ENCODE data around the gene PTTG1. TPM values are rescaled to one million over a fixed set of nuclear protein-coding genes. Genes with fewer than 3 reads are reported as not detected.

Gene PTTG1
- total RNA-seq, 1 experiment from 2014 or later: 239 TPM

DNA sequence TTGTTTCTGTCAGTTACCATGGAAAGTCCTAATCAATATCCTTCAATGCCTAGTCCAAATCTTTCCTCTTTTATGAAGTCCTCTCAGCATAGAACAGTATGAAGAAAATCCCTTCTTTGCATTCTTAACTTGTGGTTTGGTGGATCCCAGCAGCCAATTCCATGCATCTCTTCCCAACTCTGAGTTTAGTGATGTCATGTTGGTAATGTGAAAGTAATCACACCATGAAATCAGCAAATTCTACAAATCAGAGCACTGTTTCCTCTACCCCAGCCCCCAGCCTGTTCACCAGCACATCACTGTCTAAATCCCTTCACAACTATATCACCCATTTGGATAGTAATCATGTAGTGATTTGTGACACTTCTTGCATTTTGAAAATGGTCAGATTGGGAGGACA lies 46.5 kb upstream of the PTTG1 start:
- DNase-seq (ENCODE audit: low spot score): no peak
- POLR2A ChIA-PET: no interaction called here
- Mint-ChIP-seq H3K4me1 (peaks cover 13% of the 10 kb centered on the region), H3K4me3 (no peak overlapping the region), H3K27me3 (ENCODE audit: low read depth) (peaks cover 32% of the 10 kb centered on the region), H3K36me3 (no peaks in the 10 kb centered on the region), H3K9me3 (no peaks in the 10 kb centered on the region), H3K27ac (no peak overlapping the region)
- ATAC-seq: no peak
- TF ChIP-seq PRRX2 (CRISPR knock-in tag; IDR thresholded peaks at IDR 0.05): no peak
- CTCF ChIA-PET: no interaction called here

DNA sequence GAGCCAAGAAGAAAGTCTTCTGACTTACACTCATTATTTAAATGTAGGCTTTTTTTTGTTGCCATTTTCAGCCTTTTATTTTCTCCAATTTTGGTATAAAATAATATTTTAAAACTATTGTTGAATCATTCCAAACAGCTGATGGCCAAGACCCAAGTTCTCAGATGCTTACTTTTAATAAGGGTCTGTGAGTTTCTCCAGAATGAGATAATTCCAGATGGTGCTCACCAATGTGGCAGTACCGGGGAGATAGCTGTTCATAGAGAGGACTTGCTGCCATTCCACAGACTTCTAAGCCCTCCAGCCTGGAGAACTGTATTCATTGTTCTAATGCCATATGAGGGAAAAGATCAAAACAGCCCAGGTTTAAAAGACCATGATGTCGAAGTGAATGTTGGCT lies 46.0 kb upstream of the PTTG1 start:
- Mint-ChIP-seq H3K27ac (no peak overlapping the region), H3K9me3 (no peaks in the 10 kb centered on the region), H3K36me3 (no peaks in the 10 kb centered on the region), H3K4me1 (peaks cover 12% of the 10 kb centered on the region), H3K27me3 (ENCODE audit: low read depth) (peaks cover 26% of the 10 kb centered on the region), H3K4me3 (no peak overlapping the region)
- ChIA-PET CTCF (no interaction called here), POLR2A (no interaction called here)
- DNase-seq (ENCODE audit: low spot score): no peak
- TF ChIP-seq FOXK1 (CRISPR knock-in tag; IDR thresholded peaks at IDR 0.05) (no peak), NR1H2 (CRISPR knock-in tag; IDR thresholded peaks at IDR 0.05) (no peak), TCF7 (CRISPR knock-in tag; IDR thresholded peaks at IDR 0.05; ENCODE audit: low read depth) (no peak), ZNF263 (CRISPR knock-in tag; IDR thresholded peaks at IDR 0.05; ENCODE audit: low read depth) (no peak), PRRX2 (CRISPR knock-in tag; IDR thresholded peaks at IDR 0.05) (no peak)
- TF ChIP-seq, protein P1, sequence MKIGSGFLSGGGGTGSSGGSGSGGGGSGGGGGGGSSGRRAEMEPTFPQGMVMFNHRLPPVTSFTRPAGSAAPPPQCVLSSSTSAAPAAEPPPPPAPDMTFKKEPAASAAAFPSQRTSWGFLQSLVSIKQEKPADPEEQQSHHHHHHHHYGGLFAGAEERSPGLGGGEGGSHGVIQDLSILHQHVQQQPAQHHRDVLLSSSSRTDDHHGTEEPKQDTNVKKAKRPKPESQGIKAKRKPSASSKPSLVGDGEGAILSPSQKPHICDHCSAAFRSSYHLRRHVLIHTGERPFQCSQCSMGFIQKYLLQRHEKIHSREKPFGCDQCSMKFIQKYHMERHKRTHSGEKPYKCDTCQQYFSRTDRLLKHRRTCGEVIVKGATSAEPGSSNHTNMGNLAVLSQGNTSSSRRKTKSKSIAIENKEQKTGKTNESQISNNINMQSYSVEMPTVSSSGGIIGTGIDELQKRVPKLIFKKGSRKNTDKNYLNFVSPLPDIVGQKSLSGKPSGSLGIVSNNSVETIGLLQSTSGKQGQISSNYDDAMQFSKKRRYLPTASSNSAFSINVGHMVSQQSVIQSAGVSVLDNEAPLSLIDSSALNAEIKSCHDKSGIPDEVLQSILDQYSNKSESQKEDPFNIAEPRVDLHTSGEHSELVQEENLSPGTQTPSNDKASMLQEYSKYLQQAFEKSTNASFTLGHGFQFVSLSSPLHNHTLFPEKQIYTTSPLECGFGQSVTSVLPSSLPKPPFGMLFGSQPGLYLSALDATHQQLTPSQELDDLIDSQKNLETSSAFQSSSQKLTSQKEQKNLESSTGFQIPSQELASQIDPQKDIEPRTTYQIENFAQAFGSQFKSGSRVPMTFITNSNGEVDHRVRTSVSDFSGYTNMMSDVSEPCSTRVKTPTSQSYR (CRISPR knock-in tag; IDR thresholded peaks at IDR 0.05): no peak
- TF ChIP-seq, protein P2, sequence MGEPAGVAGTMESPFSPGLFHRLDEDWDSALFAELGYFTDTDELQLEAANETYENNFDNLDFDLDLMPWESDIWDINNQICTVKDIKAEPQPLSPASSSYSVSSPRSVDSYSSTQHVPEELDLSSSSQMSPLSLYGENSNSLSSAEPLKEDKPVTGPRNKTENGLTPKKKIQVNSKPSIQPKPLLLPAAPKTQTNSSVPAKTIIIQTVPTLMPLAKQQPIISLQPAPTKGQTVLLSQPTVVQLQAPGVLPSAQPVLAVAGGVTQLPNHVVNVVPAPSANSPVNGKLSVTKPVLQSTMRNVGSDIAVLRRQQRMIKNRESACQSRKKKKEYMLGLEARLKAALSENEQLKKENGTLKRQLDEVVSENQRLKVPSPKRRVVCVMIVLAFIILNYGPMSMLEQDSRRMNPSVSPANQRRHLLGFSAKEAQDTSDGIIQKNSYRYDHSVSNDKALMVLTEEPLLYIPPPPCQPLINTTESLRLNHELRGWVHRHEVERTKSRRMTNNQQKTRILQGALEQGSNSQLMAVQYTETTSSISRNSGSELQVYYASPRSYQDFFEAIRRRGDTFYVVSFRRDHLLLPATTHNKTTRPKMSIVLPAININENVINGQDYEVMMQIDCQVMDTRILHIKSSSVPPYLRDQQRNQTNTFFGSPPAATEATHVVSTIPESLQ (CRISPR knock-in tag; IDR thresholded peaks at IDR 0.05): no peak
- TF ChIP-seq, protein P3, sequence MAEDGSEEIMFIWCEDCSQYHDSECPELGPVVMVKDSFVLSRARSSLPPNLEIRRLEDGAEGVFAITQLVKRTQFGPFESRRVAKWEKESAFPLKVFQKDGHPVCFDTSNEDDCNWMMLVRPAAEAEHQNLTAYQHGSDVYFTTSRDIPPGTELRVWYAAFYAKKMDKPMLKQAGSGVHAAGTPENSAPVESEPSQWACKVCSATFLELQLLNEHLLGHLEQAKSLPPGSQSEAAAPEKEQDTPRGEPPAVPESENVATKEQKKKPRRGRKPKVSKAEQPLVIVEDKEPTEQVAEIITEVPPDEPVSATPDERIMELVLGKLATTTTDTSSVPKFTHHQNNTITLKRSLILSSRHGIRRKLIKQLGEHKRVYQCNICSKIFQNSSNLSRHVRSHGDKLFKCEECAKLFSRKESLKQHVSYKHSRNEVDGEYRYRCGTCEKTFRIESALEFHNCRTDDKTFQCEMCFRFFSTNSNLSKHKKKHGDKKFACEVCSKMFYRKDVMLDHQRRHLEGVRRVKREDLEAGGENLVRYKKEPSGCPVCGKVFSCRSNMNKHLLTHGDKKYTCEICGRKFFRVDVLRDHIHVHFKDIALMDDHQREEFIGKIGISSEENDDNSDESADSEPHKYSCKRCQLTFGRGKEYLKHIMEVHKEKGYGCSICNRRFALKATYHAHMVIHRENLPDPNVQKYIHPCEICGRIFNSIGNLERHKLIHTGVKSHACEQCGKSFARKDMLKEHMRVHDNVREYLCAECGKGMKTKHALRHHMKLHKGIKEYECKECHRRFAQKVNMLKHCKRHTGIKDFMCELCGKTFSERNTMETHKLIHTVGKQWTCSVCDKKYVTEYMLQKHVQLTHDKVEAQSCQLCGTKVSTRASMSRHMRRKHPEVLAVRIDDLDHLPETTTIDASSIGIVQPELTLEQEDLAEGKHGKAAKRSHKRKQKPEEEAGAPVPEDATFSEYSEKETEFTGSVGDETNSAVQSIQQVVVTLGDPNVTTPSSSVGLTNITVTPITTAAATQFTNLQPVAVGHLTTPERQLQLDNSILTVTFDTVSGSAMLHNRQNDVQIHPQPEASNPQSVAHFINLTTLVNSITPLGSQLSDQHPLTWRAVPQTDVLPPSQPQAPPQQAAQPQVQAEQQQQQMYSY (CRISPR knock-in tag; IDR thresholded peaks at IDR 0.05): no peak
- TF ChIP-seq, protein P4, sequence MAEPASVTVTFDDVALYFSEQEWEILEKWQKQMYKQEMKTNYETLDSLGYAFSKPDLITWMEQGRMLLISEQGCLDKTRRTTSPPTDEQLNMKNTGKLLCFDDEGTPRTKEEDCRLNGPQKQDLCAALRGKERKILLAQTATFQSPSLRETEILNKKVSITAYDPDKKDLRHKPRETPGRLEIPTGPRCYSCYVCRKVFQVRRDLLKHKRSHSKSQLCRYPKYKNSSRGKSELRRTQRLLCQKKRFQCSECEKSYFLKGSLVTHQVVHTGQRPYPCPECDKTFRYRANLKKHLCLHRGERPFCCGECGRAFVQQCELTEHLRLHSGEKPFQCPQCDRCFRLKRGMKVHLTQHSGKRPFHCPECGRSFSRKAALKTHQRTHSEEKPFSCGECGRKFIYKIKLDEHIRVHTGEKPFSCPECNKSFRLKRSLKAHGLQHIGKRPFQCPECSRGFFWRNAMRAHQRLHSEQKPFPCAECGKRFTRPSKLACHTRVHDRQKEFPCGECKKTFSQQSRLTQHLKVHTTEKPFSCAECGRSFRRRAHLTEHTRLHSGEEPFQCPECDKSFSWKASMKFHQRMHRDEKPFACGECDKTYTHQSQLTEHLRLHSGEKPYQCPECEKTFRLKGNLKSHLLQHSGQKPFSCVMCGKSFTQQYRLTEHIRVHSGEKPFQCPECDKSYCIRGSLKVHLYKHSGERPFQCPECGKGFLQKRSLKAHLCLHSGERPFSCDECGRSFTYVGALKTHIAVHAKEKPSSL (CRISPR knock-in tag; conservative IDR thresholded peaks at IDR 0.05): no peak
- ATAC-seq: no peak

DNA sequence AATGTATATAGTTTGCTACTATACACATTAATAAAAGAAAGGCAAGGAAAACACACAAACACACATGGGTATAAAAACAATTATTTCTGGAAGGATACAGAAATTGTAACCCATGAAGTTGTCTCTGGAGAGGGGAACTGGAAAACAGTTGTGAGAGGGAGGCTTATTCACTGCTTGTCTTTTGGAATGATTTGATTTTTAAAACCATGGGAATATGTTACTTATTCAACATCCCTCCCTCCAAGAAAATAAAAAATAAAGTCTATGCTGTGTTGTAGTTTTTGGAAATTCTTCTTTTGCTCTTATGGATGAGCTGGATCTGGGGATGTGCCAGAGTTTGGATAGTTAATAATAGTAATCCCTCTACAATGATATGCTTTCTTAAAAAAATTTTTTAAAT lies 45.2 kb upstream of the PTTG1 start:
- POLR2A ChIA-PET: interaction anchor here (0.9 kb wide), 1 partner anchor 177 kb away, joined by 3 read pairs; no protein-coding TSS in a partner anchor
- Mint-ChIP-seq H3K27me3 (ENCODE audit: low read depth) (peaks cover 19% of the 10 kb centered on the region), H3K9me3 (no peaks in the 10 kb centered on the region), H3K4me3 (no peak overlapping the region), H3K36me3 (no peaks in the 10 kb centered on the region), H3K27ac (no peak overlapping the region), H3K4me1 (peaks cover 8% of the 10 kb centered on the region)
- DNase-seq (ENCODE audit: low spot score) (no peak), ATAC-seq (no peak)
- CTCF ChIA-PET: interaction anchor here (1.5 kb wide), 1 partner anchor 14 kb away, joined by 10 read pairs; no protein-coding TSS in a partner anchor
- TF ChIP-seq, protein P5, sequence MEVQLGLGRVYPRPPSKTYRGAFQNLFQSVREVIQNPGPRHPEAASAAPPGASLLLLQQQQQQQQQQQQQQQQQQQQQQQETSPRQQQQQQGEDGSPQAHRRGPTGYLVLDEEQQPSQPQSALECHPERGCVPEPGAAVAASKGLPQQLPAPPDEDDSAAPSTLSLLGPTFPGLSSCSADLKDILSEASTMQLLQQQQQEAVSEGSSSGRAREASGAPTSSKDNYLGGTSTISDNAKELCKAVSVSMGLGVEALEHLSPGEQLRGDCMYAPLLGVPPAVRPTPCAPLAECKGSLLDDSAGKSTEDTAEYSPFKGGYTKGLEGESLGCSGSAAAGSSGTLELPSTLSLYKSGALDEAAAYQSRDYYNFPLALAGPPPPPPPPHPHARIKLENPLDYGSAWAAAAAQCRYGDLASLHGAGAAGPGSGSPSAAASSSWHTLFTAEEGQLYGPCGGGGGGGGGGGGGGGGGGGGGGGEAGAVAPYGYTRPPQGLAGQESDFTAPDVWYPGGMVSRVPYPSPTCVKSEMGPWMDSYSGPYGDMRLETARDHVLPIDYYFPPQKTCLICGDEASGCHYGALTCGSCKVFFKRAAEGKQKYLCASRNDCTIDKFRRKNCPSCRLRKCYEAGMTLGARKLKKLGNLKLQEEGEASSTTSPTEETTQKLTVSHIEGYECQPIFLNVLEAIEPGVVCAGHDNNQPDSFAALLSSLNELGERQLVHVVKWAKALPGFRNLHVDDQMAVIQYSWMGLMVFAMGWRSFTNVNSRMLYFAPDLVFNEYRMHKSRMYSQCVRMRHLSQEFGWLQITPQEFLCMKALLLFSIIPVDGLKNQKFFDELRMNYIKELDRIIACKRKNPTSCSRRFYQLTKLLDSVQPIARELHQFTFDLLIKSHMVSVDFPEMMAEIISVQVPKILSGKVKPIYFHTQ (CRISPR knock-in tag; IDR thresholded peaks at IDR 0.05): no peak
- no peak for TF ChIP-seq NR2C2 (CRISPR knock-in tag; IDR thresholded peaks at IDR 0.05)
- TF ChIP-seq ZNF396 (CRISPR knock-in tag; IDR thresholded peaks at IDR 0.05; ENCODE audit: borderline replicate concordance): no peak
- TF ChIP-seq, protein P6, sequence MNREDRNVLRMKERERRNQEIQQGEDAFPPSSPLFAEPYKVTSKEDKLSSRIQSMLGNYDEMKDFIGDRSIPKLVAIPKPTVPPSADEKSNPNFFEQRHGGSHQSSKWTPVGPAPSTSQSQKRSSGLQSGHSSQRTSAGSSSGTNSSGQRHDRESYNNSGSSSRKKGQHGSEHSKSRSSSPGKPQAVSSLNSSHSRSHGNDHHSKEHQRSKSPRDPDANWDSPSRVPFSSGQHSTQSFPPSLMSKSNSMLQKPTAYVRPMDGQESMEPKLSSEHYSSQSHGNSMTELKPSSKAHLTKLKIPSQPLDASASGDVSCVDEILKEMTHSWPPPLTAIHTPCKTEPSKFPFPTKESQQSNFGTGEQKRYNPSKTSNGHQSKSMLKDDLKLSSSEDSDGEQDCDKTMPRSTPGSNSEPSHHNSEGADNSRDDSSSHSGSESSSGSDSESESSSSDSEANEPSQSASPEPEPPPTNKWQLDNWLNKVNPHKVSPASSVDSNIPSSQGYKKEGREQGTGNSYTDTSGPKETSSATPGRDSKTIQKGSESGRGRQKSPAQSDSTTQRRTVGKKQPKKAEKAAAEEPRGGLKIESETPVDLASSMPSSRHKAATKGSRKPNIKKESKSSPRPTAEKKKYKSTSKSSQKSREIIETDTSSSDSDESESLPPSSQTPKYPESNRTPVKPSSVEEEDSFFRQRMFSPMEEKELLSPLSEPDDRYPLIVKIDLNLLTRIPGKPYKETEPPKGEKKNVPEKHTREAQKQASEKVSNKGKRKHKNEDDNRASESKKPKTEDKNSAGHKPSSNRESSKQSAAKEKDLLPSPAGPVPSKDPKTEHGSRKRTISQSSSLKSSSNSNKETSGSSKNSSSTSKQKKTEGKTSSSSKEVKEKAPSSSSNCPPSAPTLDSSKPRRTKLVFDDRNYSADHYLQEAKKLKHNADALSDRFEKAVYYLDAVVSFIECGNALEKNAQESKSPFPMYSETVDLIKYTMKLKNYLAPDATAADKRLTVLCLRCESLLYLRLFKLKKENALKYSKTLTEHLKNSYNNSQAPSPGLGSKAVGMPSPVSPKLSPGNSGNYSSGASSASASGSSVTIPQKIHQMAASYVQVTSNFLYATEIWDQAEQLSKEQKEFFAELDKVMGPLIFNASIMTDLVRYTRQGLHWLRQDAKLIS (CRISPR knock-in tag; IDR thresholded peaks at IDR 0.05; ENCODE audit: borderline replicate concordance): no peak

All from WTC11 (cell line).